ENCODE measurements around the gene ERC2.

DNA sequence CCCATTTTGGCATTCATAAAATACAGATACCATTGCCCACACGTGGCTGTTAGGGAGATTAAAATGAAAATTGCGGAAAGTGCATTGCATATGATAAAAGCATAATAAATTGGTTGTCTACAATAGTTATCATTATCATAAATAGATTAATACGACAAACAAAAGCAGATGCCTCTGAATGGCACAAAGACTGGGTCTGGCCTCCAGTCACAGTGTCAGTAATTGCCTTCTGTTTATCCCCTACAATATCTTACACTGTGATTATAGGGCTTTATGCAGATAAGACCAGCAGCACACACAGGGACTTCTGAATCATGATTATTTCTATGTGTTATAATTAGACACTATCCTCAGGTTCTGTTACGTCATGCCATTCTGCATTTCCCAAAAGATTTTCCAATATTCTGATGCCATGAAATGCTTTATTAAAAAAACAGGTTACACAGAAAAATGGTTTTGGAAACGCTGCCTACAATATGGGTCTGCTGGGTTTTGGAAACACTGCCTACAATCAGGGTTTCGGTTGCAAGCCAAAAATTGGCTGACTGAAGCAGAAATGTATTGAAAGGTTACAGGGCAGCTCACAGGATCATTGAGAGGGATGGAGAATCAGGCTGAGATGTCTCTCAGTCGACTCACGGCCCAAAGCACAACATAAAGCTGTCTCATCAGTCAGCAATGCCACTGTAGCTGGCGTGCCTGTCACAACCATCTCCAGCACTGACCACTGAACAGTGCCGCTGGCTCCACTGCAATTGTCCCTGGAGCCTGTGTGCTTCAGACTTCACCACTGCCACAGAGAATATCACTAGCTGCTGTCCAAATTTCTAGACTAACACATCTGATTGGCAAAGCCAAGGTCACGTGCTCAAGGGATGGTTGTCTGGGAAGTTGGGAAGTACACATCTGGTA is 248.1 kb downstream of the ERC2 start:
- TF ChIP-seq POLR2A (IDR thresholded peaks at IDR 0.05) (no peak), POLR2AphosphoS5 (IDR thresholded peaks at IDR 0.05) (no peak)
- TF ChIP-seq, protein P1, sequence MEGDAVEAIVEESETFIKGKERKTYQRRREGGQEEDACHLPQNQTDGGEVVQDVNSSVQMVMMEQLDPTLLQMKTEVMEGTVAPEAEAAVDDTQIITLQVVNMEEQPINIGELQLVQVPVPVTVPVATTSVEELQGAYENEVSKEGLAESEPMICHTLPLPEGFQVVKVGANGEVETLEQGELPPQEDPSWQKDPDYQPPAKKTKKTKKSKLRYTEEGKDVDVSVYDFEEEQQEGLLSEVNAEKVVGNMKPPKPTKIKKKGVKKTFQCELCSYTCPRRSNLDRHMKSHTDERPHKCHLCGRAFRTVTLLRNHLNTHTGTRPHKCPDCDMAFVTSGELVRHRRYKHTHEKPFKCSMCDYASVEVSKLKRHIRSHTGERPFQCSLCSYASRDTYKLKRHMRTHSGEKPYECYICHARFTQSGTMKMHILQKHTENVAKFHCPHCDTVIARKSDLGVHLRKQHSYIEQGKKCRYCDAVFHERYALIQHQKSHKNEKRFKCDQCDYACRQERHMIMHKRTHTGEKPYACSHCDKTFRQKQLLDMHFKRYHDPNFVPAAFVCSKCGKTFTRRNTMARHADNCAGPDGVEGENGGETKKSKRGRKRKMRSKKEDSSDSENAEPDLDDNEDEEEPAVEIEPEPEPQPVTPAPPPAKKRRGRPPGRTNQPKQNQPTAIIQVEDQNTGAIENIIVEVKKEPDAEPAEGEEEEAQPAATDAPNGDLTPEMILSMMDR (IDR thresholded peaks at IDR 0.05): no peak
